GM23338 (cell line): ENCODE data around the gene ENTR1. TPM values are rescaled to one million over a fixed set of nuclear protein-coding genes. Genes with fewer than 3 reads are reported as not detected.

Experiments used
- ATAC-seq: fragments of 200-7000 bp; cut with Tn5 transposase; 3 replicates; pipeline ENCODE4 v1.9.1; 2020
- DNase-seq: peaks from one replicate; pipeline ENCODE4 v3.0.0-alpha.2; 2015; ENCODE audit warnings: low spot score
- H2AFZ ChIP-seq: fragments of 200-600 bp; sonication (generic); 2 replicates; pipeline ENCODE4 v1.8.0; 2016; ENCODE audit warnings: antibody characterized with exemption, mild to moderate bottlenecking, moderate library complexity
- H3F3A ChIP-seq: fragments of 200-600 bp; sonication (generic); replicated peaks from 2 replicates; pipeline ENCODE4 v1.8.0; 2017; ENCODE audit warnings: antibody characterized with exemption, mixed run types, low read depth
- H3K27ac ChIP-seq: fragments of 200-600 bp; sonication (generic); 2 replicates; pipeline ENCODE4 v1.6.1; 2016; ENCODE audit warnings: low read depth
- H3K27me3 ChIP-seq: fragments of 200-600 bp; sonication (generic); 2 replicates; pipeline ENCODE4 v1.8.0; 2016; ENCODE audit warnings: mild to moderate bottlenecking, mixed run types, moderate library complexity; ENCODE audit not compliant: insufficient read depth
- H3K36me3 ChIP-seq: fragments of 200-600 bp; sonication (generic); 2 replicates; pipeline ENCODE4 v1.8.0; 2016; ENCODE audit warnings: mild to moderate bottlenecking; ENCODE audit not compliant: insufficient read depth
- H3K4me1 ChIP-seq: fragments of 200-600 bp; sonication (generic); 2 replicates; pipeline ENCODE4 v1.8.0; 2016; ENCODE audit warnings: mild to moderate bottlenecking, moderate library complexity; ENCODE audit not compliant: insufficient read depth
- H3K4me2 ChIP-seq: fragments of 200-600 bp; sonication (generic); 2 replicates; pipeline ENCODE4 v1.7.1; 2017; ENCODE audit warnings: mixed run types
- H3K4me3 ChIP-seq: fragments of 200-600 bp; sonication (generic); 2 replicates; pipeline ENCODE4 v1.6.1; 2016; ENCODE audit warnings: mixed run types
- H3K79me2 ChIP-seq: fragments of 200-600 bp; sonication (generic); replicated peaks from 2 replicates; pipeline ENCODE4 v1.8.0; 2017; ENCODE audit warnings: mild to moderate bottlenecking; ENCODE audit not compliant: insufficient read depth
- H3K9me2 ChIP-seq: fragments of 200-600 bp; sonication (generic); 2 replicates; pipeline ENCODE4 v1.8.0; 2017; ENCODE audit not compliant: insufficient read depth
- H4K20me1 ChIP-seq: fragments of 200-600 bp; sonication (generic); replicated peaks from 2 replicates; pipeline ENCODE4 v1.8.0; 2017; ENCODE audit warnings: mild to moderate bottlenecking; ENCODE audit not compliant: insufficient read depth
- H3K27ac Mint-ChIP-seq: 2 replicates; pipeline ENCODE4 v1.8.0; 2020; ENCODE audit warnings: inconsistent platforms, mild to moderate bottlenecking, moderate library complexity, mixed read lengths
- H3K27me3 Mint-ChIP-seq: 3 replicates; pipeline ENCODE4 v1.8.0; 2022; ENCODE audit warnings: low read depth, mild to moderate bottlenecking, moderate library complexity, mixed read lengths, inconsistent platforms; ENCODE audit not compliant: insufficient read depth, poor library complexity
- H3K36me3 Mint-ChIP-seq: 3 replicates; pipeline ENCODE4 v1.8.0; 2021; ENCODE audit warnings: low read depth, mild to moderate bottlenecking, inconsistent platforms, moderate library complexity, mixed read lengths
- H3K4me1 Mint-ChIP-seq: 3 replicates; pipeline ENCODE4 v1.8.0; 2020; ENCODE audit warnings: mild to moderate bottlenecking, inconsistent platforms, mixed read lengths
- H3K4me3 Mint-ChIP-seq: 3 replicates; pipeline ENCODE4 v1.8.0; 2021; ENCODE audit warnings: moderate library complexity, mild to moderate bottlenecking, inconsistent platforms, mixed read lengths
- H3K9me3 Mint-ChIP-seq: 3 replicates; pipeline ENCODE4 v1.8.0; 2020; ENCODE audit warnings: moderate library complexity, mild to moderate bottlenecking, inconsistent platforms, mixed read lengths
- CREB1 ChIP-seq: fragments of 250-450 bp; sonication (Bioruptor Pico); IDR thresholded peaks from 2 replicates; pipeline ENCODE4 v1.5.0; 2020; ENCODE audit warnings: low read depth, mild to moderate bottlenecking, moderate library complexity
- ETS1 ChIP-seq: IDR thresholded peaks from 2 replicates; pipeline ENCODE4 v1.6.1; 2016; ENCODE audit warnings: antibody characterized with exemption
- EZH2 ChIP-seq: fragments of 200-600 bp; sonication (generic); IDR thresholded peaks from one replicate; pipeline ENCODE4 v1.8.0; 2017; ENCODE audit warnings: antibody characterized with exemption, mild to moderate bottlenecking, low read depth; ENCODE audit not compliant: unreplicated experiment
- EZH2phosphoT487 ChIP-seq: fragments of 200-600 bp; sonication (generic); IDR thresholded peaks from one replicate; pipeline ENCODE4 v1.8.1; 2018; ENCODE audit warnings: antibody characterized with exemption; ENCODE audit not compliant: unreplicated experiment
- JUNB ChIP-seq: IDR thresholded peaks from one replicate; pipeline ENCODE4 v1.6.1; 2016; ENCODE audit warnings: antibody characterized with exemption; ENCODE audit not compliant: unreplicated experiment
- NANOG ChIP-seq: IDR thresholded peaks from 2 replicates; pipeline ENCODE4 v1.6.1; 2016; ENCODE audit warnings: antibody characterized with exemption, borderline replicate concordance
- POLR2AphosphoS5 ChIP-seq: IDR thresholded peaks from 2 replicates; pipeline ENCODE4 v1.6.1; 2016; ENCODE audit warnings: antibody characterized with exemption, low read depth
- REST ChIP-seq: IDR thresholded peaks from one replicate; pipeline ENCODE4 v1.6.1; 2018; ENCODE audit warnings: antibody characterized with exemption; ENCODE audit not compliant: unreplicated experiment
- STAT1 ChIP-seq: IDR thresholded peaks from one replicate; pipeline ENCODE4 v1.6.1; 2016; ENCODE audit warnings: antibody characterized with exemption; ENCODE audit not compliant: unreplicated experiment
- ZNF114 ChIP-seq: fragments of 250-450 bp; sonication (Bioruptor Pico); IDR thresholded peaks from 2 replicates; pipeline ENCODE4 v1.5.0; 2020; ENCODE audit warnings: mild to moderate bottlenecking, moderate library complexity
- ZNF331 ChIP-seq: fragments of 250-450 bp; sonication (Bioruptor Pico); IDR thresholded peaks from 2 replicates; pipeline ENCODE4 v1.5.0; 2020; ENCODE audit warnings: low read depth, mild to moderate bottlenecking, moderate library complexity
- polyA plus RNA-seq: library from polyadenylated mRNA; unstranded; fragments of >200 nt; fragmentation: Nextera tagmentation; extraction: Ambion mirVana; gene quantifications from 2 replicates; pipeline ENCODE4 v1.2.1, GENCODE V29; 2016
- total RNA-seq: library from RNA; depleted of rRNA; stranded (reverse); fragments of >200 nt; shearing (Covaris generic); gene quantifications from 2 replicates; pipeline ENCODE4 v1.2.3, GENCODE V29; 2014
- TF ChIP-seq, protein P1 (sequence below): fragments of 250-450 bp; sonication (Bioruptor Pico); IDR thresholded peaks from 2 replicates; pipeline ENCODE4 v1.5.0; 2020; ENCODE audit warnings: mild to moderate bottlenecking, moderate library complexity
- TF ChIP-seq, protein P2 (sequence below), 2 experiments: fragments of 200-600 bp in 1 of 2; sonication (generic) in 1 of 2; conservative IDR thresholded peaks; 2 replicates each; pipeline versions ENCODE4 v1.5.1 to v1.6.1; 2016 to 2017; ENCODE audit warnings: antibody characterized with exemption in 2 of 2, low read depth in 2 of 2, mild to moderate bottlenecking in 2 of 2, moderate library complexity in 1 of 2

The ENTR1 gene
- total and polyA plus RNA-seq, 2 experiments from 2014 or later, result 25.6 to 91.9 TPM

GRCh38 chr9:136431782-136432350 lies 21.5 kb upstream of the ENTR1 start:
- H3K4me3 ChIP-seq, result no peak overlapping the region
- ATAC-seq, result no peak

More at GRCh38 chr9:136431782-136432350, 21.5 kb upstream of the ENTR1 start:
- H3F3A ChIP-seq, result no peaks in the 10 kb centered on the region
- H3K36me3 ChIP-seq, result no peaks in the 10 kb centered on the region
- Mint-ChIP-seq H3K4me3 (no peak overlapping the region), H3K9me3 (no peaks in the 10 kb centered on the region), H3K27me3 (peaks cover 9% of the 10 kb centered on the region), H3K36me3 (peaks cover 5% of the 10 kb centered on the region; the same call in 2 of the 3 replicates), H3K27ac (no peak overlapping the region), H3K4me1 (peaks cover 4% of the 10 kb centered on the region; the same call in 2 of the 3 replicates)
- H3K27me3 ChIP-seq, result no peaks in the 10 kb centered on the region
- no peak overlapping the region for H2AFZ ChIP-seq
- H3K4me1 ChIP-seq, result no peaks in the 10 kb centered on the region
- H3K4me2 ChIP-seq, result no peak overlapping the region
- H3K9me2 ChIP-seq, result no peaks in the 10 kb centered on the region
- peaks cover 6% of the 10 kb centered on the region; the same call in 1 of the 2 replicates for H4K20me1 ChIP-seq
- no peak for TF ChIP-seq ZNF114 (CRISPR knock-in tag)
- TF ChIP-seq EZH2phosphoT487, result no peak
- TF ChIP-seq, protein P1, sequence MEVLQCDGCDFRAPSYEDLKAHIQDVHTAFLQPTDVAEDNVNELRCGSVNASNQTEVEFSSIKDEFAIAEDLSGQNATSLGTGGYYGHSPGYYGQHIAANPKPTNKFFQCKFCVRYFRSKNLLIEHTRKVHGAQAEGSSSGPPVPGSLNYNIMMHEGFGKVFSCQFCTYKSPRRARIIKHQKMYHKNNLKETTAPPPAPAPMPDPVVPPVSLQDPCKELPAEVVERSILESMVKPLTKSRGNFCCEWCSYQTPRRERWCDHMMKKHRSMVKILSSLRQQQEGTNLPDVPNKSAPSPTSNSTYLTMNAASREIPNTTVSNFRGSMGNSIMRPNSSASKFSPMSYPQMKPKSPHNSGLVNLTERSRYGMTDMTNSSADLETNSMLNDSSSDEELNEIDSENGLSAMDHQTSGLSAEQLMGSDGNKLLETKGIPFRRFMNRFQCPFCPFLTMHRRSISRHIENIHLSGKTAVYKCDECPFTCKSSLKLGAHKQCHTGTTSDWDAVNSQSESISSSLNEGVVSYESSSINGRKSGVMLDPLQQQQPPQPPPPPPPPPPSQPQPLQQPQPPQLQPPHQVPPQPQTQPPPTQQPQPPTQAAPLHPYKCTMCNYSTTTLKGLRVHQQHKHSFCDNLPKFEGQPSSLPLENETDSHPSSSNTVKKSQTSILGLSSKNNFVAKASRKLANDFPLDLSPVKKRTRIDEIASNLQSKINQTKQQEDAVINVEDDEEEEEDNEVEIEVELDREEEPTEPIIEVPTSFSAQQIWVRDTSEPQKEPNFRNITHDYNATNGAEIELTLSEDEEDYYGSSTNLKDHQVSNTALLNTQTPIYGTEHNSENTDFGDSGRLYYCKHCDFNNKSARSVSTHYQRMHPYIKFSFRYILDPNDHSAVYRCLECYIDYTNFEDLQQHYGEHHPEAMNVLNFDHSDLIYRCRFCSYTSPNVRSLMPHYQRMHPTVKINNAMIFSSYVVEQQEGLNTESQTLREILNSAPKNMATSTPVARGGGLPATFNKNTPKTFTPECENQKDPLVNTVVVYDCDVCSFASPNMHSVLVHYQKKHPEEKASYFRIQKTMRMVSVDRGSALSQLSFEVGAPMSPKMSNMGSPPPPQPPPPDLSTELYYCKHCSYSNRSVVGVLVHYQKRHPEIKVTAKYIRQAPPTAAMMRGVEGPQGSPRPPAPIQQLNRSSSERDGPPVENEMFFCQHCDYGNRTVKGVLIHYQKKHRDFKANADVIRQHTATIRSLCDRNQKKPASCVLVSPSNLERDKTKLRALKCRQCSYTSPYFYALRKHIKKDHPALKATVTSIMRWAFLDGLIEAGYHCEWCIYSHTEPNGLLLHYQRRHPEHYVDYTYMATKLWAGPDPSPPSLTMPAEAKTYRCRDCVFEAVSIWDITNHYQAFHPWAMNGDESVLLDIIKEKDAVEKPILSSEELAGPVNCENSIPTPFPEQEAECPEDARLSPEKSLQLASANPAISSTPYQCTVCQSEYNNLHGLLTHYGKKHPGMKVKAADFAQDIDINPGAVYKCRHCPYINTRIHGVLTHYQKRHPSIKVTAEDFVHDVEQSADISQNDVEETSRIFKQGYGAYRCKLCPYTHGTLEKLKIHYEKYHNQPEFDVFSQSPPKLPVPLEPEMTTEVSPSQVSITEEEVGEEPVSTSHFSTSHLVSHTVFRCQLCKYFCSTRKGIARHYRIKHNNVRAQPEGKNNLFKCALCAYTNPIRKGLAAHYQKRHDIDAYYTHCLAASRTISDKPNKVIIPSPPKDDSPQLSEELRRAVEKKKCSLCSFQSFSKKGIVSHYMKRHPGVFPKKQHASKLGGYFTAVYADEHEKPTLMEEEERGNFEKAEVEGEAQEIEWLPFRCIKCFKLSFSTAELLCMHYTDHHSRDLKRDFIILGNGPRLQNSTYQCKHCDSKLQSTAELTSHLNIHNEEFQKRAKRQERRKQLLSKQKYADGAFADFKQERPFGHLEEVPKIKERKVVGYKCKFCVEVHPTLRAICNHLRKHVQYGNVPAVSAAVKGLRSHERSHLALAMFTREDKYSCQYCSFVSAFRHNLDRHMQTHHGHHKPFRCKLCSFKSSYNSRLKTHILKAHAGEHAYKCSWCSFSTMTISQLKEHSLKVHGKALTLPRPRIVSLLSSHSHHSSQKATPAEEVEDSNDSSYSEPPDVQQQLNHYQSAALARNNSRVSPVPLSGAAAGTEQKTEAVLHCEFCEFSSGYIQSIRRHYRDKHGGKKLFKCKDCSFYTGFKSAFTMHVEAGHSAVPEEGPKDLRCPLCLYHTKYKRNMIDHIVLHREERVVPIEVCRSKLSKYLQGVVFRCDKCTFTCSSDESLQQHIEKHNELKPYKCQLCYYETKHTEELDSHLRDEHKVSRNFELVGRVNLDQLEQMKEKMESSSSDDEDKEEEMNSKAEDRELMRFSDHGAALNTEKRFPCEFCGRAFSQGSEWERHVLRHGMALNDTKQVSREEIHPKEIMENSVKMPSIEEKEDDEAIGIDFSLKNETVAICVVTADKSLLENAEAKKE, result no peak
- no peak for TF ChIP-seq POLR2AphosphoS5
- no peak for TF ChIP-seq JUNB
- TF ChIP-seq EZH2, result no peak
- TF ChIP-seq, protein P2, sequence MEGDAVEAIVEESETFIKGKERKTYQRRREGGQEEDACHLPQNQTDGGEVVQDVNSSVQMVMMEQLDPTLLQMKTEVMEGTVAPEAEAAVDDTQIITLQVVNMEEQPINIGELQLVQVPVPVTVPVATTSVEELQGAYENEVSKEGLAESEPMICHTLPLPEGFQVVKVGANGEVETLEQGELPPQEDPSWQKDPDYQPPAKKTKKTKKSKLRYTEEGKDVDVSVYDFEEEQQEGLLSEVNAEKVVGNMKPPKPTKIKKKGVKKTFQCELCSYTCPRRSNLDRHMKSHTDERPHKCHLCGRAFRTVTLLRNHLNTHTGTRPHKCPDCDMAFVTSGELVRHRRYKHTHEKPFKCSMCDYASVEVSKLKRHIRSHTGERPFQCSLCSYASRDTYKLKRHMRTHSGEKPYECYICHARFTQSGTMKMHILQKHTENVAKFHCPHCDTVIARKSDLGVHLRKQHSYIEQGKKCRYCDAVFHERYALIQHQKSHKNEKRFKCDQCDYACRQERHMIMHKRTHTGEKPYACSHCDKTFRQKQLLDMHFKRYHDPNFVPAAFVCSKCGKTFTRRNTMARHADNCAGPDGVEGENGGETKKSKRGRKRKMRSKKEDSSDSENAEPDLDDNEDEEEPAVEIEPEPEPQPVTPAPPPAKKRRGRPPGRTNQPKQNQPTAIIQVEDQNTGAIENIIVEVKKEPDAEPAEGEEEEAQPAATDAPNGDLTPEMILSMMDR (conservative IDR thresholded peaks at IDR 0.05; ENCODE audit: low read depth in 2 of 2), result no peak
- no peak for TF ChIP-seq ETS1
- no peak for TF ChIP-seq CREB1 (CRISPR knock-in tag)
- no peak for TF ChIP-seq NANOG
- no peak for TF ChIP-seq ZNF331 (CRISPR knock-in tag)
- TF ChIP-seq STAT1, result no peak
- no peak for TF ChIP-seq REST
- no peak for DNase-seq
- no peak overlapping the region for H3K27ac ChIP-seq
- H3K79me2 ChIP-seq, result peaks cover 12% of the 10 kb centered on the region
